Measurements from ENCODE around the gene RNF2. TPM values are rescaled to one million over a fixed set of nuclear protein-coding genes. Genes with fewer than 3 reads are reported as not detected.

Gene RNF2
- total RNA-seq, 1 experiment from 2014 or later = 75.3 TPM

DNA sequence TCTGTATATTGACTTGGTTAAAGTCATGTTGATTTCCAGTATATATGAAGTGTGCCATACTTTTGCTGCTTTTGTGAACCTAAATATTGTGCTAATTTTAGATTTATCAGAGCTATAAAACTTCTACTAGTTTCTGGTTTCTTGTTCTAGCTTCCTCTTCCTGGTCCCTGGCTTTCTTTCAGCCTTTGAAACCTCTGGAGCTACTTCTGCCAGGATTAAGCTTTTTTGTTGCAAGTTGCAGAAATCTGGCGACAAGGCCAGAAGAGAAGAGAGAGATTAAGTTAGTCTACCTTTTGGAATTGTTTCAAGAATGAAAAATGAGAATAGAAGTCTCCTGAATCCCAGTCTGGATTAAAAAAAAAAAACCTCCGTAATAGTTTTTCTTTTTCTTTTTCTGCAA, 13.5 kb downstream of the RNF2 start:
- Mint-ChIP-seq H3K9me3 (peaks cover 0 to 14% of the 10 kb centered on the region in 2 experiments; a peak in 3 of 5 replicates), H3K36me3 (ENCODE audit: insufficient read depth in 1 of 3, low read depth in 3 of 3) (peaks cover 0 to 20% (median 17%) of the 10 kb centered on the region in 3 experiments; a peak in 6 of 7 replicates), H3K27ac (0 out of 7 replicates have a peak overlapping the region, but pooled peaks of 1 of the 3 experiments have one; percentile 47), H3K4me3 (no peak overlapping the region), H3K27me3 (ENCODE audit: low read depth) (no peaks in the 10 kb centered on the region), H3K4me1 (peaks cover 20 to 25% of the 10 kb centered on the region in 2 experiments)
- no peak overlapping the region for H4K91ac ChIP-seq (ENCODE audit: insufficient read length, low read depth, low read length)
- peaks cover 3% of the 10 kb centered on the region; the same call in 1 of the 2 replicates for H3K4me1 ChIP-seq (ENCODE audit: insufficient read depth, low read length)
- H3K4ac ChIP-seq (ENCODE audit: low read depth, low read length) = no peak overlapping the region
- H3K23me2 ChIP-seq (ENCODE audit: insufficient read length, low read depth, low read length, poor library complexity, severe bottlenecking) = no peaks in the 10 kb centered on the region
- no peaks in the 10 kb centered on the region for H3K27me3 ChIP-seq (ENCODE audit: insufficient read depth, low read length)
- H3T11ph ChIP-seq (ENCODE audit: low read length) = no peak overlapping the region
- no peaks in the 10 kb centered on the region for H3K9me3 ChIP-seq (ENCODE audit: control insufficient read depth, low read depth, low read length)
- no peak for DNase-seq
- H2BK15ac ChIP-seq (ENCODE audit: low read depth, low read length) = no peak overlapping the region
- TF ChIP-seq, protein P1, sequence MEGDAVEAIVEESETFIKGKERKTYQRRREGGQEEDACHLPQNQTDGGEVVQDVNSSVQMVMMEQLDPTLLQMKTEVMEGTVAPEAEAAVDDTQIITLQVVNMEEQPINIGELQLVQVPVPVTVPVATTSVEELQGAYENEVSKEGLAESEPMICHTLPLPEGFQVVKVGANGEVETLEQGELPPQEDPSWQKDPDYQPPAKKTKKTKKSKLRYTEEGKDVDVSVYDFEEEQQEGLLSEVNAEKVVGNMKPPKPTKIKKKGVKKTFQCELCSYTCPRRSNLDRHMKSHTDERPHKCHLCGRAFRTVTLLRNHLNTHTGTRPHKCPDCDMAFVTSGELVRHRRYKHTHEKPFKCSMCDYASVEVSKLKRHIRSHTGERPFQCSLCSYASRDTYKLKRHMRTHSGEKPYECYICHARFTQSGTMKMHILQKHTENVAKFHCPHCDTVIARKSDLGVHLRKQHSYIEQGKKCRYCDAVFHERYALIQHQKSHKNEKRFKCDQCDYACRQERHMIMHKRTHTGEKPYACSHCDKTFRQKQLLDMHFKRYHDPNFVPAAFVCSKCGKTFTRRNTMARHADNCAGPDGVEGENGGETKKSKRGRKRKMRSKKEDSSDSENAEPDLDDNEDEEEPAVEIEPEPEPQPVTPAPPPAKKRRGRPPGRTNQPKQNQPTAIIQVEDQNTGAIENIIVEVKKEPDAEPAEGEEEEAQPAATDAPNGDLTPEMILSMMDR (conservative IDR thresholded peaks at IDR 0.05) = no peak
- peaks cover 3% of the 10 kb centered on the region for H3K79me1 ChIP-seq (ENCODE audit: insufficient read depth, low read depth, low read length, poor library complexity, severe bottlenecking)
- no peak overlapping the region for H2BK5ac ChIP-seq (ENCODE audit: insufficient read length, low read length)
- H3K23ac ChIP-seq (ENCODE audit: insufficient read length, low read depth, low read length) = no peak overlapping the region
- H2BK20ac ChIP-seq (ENCODE audit: low read depth, low read length, poor library complexity, severe bottlenecking) = no peak overlapping the region
- no peak overlapping the region for H3K4me2 ChIP-seq (ENCODE audit: insufficient read depth, insufficient read length, low read length)
- no peak overlapping the region for H3K56ac ChIP-seq (ENCODE audit: insufficient read length, low read depth, low read length)
- no peak overlapping the region for H2BK12ac ChIP-seq (ENCODE audit: insufficient read length, low read depth, low read length)
- H4K20me1 ChIP-seq (ENCODE audit: control insufficient read depth, insufficient read depth, insufficient read length) = no peaks in the 10 kb centered on the region
- no peak overlapping the region for H3K18ac ChIP-seq (ENCODE audit: insufficient read length, low read depth, low read length)
- H2AFZ ChIP-seq (ENCODE audit: low read length) = no peak overlapping the region
- H3K27ac ChIP-seq (ENCODE audit: insufficient read length, low read depth, low read length) = no peak overlapping the region
- no CpG with 5 or more reads among the region's 2 CpGs for WGBS (ENCODE audit: extremely low coverage, insufficient read length, low lambda C conversion rate)
- H4K8ac ChIP-seq (replicated peaks; ENCODE audit: insufficient read length, low read depth, low read length) = no peak overlapping the region
- H3K9ac ChIP-seq (ENCODE audit: extremely low read depth, insufficient read length, low read length) = no peak overlapping the region
- peaks cover 45% of the 10 kb centered on the region; the same call in 1 of the 2 replicates for H3K79me2 ChIP-seq (ENCODE audit: insufficient read depth, low read length)
- no peak overlapping the region for H3K14ac ChIP-seq (ENCODE audit: insufficient read depth, low read length)
- H4K5ac ChIP-seq (ENCODE audit: insufficient read length, low read depth, low read length) = no peak overlapping the region
- H2BK120ac ChIP-seq (ENCODE audit: low read depth, low read length, poor library complexity, severe bottlenecking) = no peak overlapping the region
- H2AK5ac ChIP-seq (ENCODE audit: insufficient read length, low read length) = no peak overlapping the region
